ENCODE measurements around the gene DPYSL3.

Gene DPYSL3

GRCh38 chr5:147472664-147473475 lies 37.0 kb downstream of the DPYSL3 start:
- no peak for DNase-seq (ENCODE audit: low read depth in 2 of 2)

GRCh38 chr5:147467973-147468508 lies 41.8 kb downstream of the DPYSL3 start:
- DNase-seq (ENCODE audit: low read depth in 2 of 2): no peak

GRCh38 chr5:147466360-147466980 lies 43.4 kb downstream of the DPYSL3 start:
- no peak for DNase-seq (ENCODE audit: low read depth in 2 of 2)

- DNase-seq (ENCODE audit: low read depth in 2 of 2): no peak
These were observed 44.1 kb downstream of the DPYSL3 start for GRCh38 chr5:147465747-147466146.

- no peak for DNase-seq (ENCODE audit: low read depth in 2 of 2)
These were observed 45.7 kb downstream of the DPYSL3 start for GRCh38 chr5:147464211-147464610.

GRCh38 chr5:147461915-147462314 lies 48.0 kb downstream of the DPYSL3 start:
- no peak for DNase-seq (ENCODE audit: low read depth in 2 of 2)

GRCh38 chr5:147460380-147460779 lies 49.5 kb downstream of the DPYSL3 start:
- no peak for DNase-seq (ENCODE audit: low read depth in 2 of 2)

- no peak for DNase-seq (ENCODE audit: low read depth in 2 of 2)
These were observed 51.3 kb downstream of the DPYSL3 start for GRCh38 chr5:147458581-147458980.

- DNase-seq (ENCODE audit: low read depth in 2 of 2): no peak
These were observed 53.9 kb downstream of the DPYSL3 start for GRCh38 chr5:147455822-147456450.

GRCh38 chr5:147454996-147455677 lies 54.7 kb downstream of the DPYSL3 start:
- no peak for DNase-seq (ENCODE audit: low read depth in 2 of 2)

GRCh38 chr5:147453875-147454814 lies 55.7 kb downstream of the DPYSL3 start:
- DNase-seq (ENCODE audit: low read depth in 2 of 2): peak; percentile 25 to 45

GRCh38 chr5:147452165-147452811 lies 57.6 kb downstream of the DPYSL3 start:
- no peak for DNase-seq (ENCODE audit: low read depth in 2 of 2)

- no peak for DNase-seq (ENCODE audit: low read depth in 2 of 2)
These were observed 58.7 kb downstream of the DPYSL3 start for GRCh38 chr5:147451193-147451592.

- no peak for DNase-seq (ENCODE audit: low read depth in 2 of 2)
These were observed 59.3 kb downstream of the DPYSL3 start for GRCh38 chr5:147450606-147451005.

- DNase-seq (ENCODE audit: low read depth in 2 of 2): no peak
These were observed 61.1 kb downstream of the DPYSL3 start for GRCh38 chr5:147448766-147449165.

- DNase-seq (ENCODE audit: low read depth in 2 of 2): no peak
These were observed 63.3 kb downstream of the DPYSL3 start for GRCh38 chr5:147446523-147446922.

- no peak for DNase-seq (ENCODE audit: low read depth in 2 of 2)
These were observed 64.0 kb downstream of the DPYSL3 start for GRCh38 chr5:147445917-147446316.

- no peak for DNase-seq (ENCODE audit: low read depth in 2 of 2)
These were observed 64.8 kb downstream of the DPYSL3 start for GRCh38 chr5:147445090-147445489.

- DNase-seq (ENCODE audit: low read depth in 2 of 2): no peak
These were observed 67.6 kb downstream of the DPYSL3 start for GRCh38 chr5:147442224-147442623.

- DNase-seq (ENCODE audit: low read depth in 2 of 2): no peak
These were observed 68.6 kb downstream of the DPYSL3 start for GRCh38 chr5:147441191-147441695.
